ENCODE results near the gene WWOX. TPM values are rescaled to one million over a fixed set of nuclear protein-coding genes. Genes with fewer than 3 reads are reported as not detected.
A peak's percentile ranks its signal among the peaks of the same experiment; 100 is the strongest.

WWOX gene
- total and polyA plus RNA-seq, 2 donors, result 15.3 to 28.4 TPM

DNA sequence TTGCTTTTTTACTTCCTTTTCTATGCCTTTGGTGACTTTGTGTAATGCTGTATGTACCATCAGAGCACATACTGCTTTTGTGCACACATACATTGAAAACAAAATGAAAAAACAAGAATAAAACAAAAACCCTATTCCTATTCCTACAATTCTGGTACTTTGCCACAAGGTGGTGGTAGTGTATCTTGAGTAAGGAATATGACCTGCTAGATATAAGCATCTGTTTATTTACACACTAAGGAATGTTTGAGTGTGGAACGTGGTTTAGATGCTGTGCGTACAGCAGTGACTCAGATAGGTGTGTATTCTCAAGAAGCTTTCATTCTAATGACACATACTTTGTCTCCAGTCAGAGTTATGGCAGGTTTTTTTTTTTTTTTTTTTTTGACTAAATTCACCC lies 606.2 kb downstream of the WWOX start:
- no peak for DNase-seq (ENCODE audit: extremely low spot score)
- H3K4me3 ChIP-seq (ENCODE audit: low read depth, low read length), result no peak overlapping the region
- H3K27ac ChIP-seq (ENCODE audit: low read depth), result no peak overlapping the region
- H3K4me1 ChIP-seq (ENCODE audit: insufficient read depth), result no peaks in the 10 kb centered on the region
- WGBS, result 75% methylated on average over 2 of the region's 2 CpGs
- no peaks in the 10 kb centered on the region for H3K36me3 ChIP-seq (ENCODE audit: insufficient read depth)

DNA sequence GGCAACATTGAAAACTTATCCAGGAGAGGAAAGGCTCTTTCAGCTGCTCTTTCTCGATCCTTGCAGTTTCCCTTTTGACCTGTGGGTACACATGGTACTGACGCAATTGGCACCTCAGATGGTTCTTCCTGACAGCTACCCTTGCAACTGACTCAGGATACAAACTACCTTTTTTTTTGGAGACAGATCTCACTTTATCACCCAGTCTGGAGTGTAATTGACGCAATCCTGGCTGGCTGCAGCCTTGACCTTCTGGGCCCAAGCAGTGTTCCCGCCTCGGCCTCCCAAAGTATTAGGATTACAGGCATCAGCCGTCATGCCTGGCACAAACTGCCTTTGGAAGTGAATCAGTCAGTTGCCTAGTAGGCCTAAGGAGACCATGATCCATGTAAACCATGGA lies 607.2 kb downstream of the WWOX start:
- H3K36me3 ChIP-seq (ENCODE audit: insufficient read depth), result no peaks in the 10 kb centered on the region
- no peak overlapping the region for H3K4me3 ChIP-seq (ENCODE audit: low read depth, low read length)
- no peak for DNase-seq (ENCODE audit: extremely low spot score)
- H3K4me1 ChIP-seq (ENCODE audit: insufficient read depth), result no peaks in the 10 kb centered on the region
- no peak overlapping the region for H3K27ac ChIP-seq (ENCODE audit: low read depth)
- WGBS, result 87% methylated on average over 6 of the region's 6 CpGs

DNA sequence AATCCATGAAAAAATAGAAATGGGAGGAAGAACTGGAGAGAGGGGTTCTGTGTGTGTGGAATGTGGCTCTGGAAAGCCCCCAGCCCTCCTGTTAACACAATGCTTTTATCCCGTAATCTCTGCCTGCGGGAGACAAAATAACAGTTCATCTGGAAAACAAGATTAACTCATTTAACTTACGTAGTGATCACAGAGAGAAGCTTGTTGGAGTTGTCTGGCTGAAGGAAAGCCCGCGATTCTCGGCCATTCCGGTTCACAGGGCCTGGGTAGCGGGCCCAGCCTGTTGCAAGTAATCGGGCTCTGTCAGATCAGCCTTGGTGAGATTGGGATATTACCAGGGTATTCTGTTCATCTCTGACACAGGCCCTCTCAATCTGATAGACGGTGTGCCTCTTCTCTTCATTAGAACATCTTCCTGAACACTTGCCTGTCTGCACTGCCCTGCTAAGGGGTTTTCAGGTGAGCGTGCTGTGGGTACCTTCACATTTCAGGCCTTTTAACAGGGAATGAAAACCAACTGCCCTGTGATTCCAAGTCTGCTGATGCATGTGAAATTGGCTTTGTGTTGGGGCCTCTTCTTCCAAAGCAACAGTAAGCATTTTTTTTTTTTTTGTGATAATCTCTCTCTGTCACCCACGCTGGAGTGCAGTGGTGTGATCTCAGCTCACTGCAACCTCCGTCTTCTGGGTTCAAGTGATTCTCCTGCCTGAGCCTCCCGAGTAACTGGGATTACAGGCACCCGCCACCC lies 609.9 kb downstream of the WWOX start:
- DNase-seq (ENCODE audit: extremely low spot score), result no peak
- WGBS, result 95% methylated on average over 15 of the region's 15 CpGs
- Histone ChIP-seq H3K27ac (ENCODE audit: low read depth) (no peak overlapping the region), H3K4me3 (ENCODE audit: low read depth, low read length) (no peak overlapping the region), H3K36me3 (ENCODE audit: insufficient read depth) (no peaks in the 10 kb centered on the region), H3K4me1 (ENCODE audit: insufficient read depth) (no peaks in the 10 kb centered on the region)

DNA sequence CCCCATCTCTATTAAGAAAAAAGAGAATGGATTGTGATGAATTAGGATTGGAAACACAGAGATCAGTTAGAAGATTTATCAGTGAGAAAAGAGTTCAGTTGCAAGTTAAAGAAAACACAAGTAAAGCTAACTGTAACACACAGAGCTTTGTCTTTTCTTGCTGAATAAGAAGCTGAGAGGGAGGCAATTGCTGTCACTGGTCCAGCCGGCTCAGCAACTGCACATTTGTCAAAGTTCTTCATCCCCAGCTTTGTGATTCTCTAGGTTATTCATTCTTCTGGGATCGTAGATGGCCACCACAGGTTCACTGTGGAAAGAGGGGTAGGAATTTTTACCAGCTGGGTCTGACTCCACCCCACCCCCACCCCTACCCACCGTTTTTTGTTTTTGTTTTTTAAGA lies 615.7 kb downstream of the WWOX start:
- DNase-seq (ENCODE audit: extremely low spot score), result no peak
- Histone ChIP-seq H3K27ac (ENCODE audit: low read depth) (no peak overlapping the region), H3K36me3 (ENCODE audit: insufficient read depth) (no peaks in the 10 kb centered on the region), H3K4me1 (ENCODE audit: insufficient read depth) (no peaks in the 10 kb centered on the region), H3K4me3 (ENCODE audit: low read depth, low read length) (no peak overlapping the region)
- WGBS, result 68% methylated on average over 3 of the region's 3 CpGs

DNA sequence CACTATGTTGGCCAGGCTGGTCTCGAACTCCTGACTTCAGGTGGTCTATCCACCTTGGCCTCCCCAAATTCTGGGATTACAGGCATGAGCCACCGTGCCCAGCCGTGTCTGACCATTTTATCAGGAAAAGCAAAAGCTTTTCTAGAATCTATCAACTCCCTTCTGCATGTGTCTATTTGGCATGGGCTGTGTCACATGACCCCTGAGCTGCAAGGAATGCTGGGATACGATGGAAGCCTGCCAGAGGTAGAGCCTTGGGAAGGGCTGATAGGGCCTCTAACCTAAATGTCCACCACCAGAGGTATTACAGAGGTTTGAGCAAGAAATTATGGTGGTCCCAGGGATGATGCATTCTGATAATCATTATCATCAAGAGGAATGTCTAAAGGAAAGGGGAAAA lies 616.2 kb downstream of the WWOX start:
- H3K4me3 ChIP-seq (ENCODE audit: low read depth, low read length), result no peak overlapping the region
- H3K36me3 ChIP-seq (ENCODE audit: insufficient read depth), result no peaks in the 10 kb centered on the region
- no peak for DNase-seq (ENCODE audit: extremely low spot score)
- H3K27ac ChIP-seq (ENCODE audit: low read depth), result no peak overlapping the region
- no peaks in the 10 kb centered on the region for H3K4me1 ChIP-seq (ENCODE audit: insufficient read depth)
- WGBS, result 93% methylated on average over 4 of the region's 4 CpGs

DNA sequence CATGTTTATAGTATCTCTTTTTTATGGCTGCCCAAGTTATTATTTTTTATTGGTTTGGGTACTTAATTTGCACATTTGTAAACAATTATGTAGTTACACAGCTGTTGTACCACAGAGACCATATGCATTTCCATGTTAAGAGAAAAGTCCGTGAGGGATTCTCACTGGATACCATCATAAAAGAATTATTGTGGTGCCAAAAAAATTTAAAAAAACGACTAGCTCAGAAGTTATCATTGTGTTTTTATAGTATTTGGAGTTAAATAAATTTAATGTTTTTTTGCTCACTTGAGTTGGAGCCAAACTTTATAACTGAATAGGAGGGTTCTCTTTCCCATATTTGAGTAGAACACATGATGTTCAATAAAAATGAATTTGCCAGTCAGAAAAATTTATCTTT lies 618.7 kb downstream of the WWOX start:
- no peaks in the 10 kb centered on the region for H3K4me1 ChIP-seq (ENCODE audit: insufficient read depth)
- DNase-seq (ENCODE audit: extremely low spot score), result no peak
- no peak overlapping the region for H3K27ac ChIP-seq (ENCODE audit: low read depth)
- H3K4me3 ChIP-seq (ENCODE audit: low read depth, low read length), result no peak overlapping the region
- 43% methylated on average over 2 of the region's 2 CpGs for WGBS
- no peaks in the 10 kb centered on the region for H3K36me3 ChIP-seq (ENCODE audit: insufficient read depth)

DNA sequence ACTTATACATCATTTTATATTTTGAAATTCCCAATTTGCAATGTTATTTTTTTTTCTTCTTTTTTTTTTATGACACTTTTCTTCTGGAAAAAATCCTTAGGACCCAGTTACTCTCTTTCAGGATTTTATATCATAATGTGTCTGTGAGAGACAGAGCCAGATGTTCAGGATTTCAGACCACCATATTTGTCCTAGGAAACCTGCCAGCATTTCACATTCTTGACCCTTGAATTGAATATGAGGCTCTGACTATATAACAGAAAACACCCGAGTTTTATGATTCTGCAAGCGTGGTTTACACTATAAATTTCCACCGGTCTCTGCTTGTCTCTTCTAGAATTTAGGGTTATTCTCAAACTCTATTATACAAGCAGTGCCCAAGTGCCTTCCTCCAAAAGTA lies 621.0 kb downstream of the WWOX start:
- H3K4me1 ChIP-seq (ENCODE audit: insufficient read depth), result no peaks in the 10 kb centered on the region
- DNase-seq (ENCODE audit: extremely low spot score), result peak; percentile 56
- 23% methylated on average over 3 of the region's 3 CpGs for WGBS
- no peak overlapping the region for H3K4me3 ChIP-seq (ENCODE audit: low read depth, low read length)
- H3K27ac ChIP-seq (ENCODE audit: low read depth), result no peak overlapping the region
- no peaks in the 10 kb centered on the region for H3K36me3 ChIP-seq (ENCODE audit: insufficient read depth)

DNA sequence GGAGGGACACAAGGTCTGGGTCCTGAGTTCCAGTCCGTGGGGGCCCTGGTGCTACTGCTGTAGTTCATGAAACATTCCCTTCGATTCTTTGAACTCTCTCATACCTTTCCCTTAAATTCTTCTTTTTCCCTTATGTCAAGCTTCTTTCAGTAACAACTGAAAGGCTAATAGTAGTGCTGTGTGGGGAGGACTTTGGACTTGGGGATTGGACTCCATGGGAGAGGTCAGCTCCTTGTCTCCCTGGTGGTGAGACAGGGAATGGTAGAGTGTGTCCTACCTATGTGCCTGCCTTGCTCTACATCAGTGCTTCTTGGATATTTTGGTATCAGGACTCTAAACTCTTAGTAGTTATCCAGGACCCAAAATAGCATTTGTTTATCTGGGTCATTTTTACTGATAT lies 628.1 kb downstream of the WWOX start:
- WGBS, result 95% methylated on average over 2 of the region's 2 CpGs
- H3K27ac ChIP-seq (ENCODE audit: low read depth), result no peak overlapping the region
- no peak for DNase-seq (ENCODE audit: extremely low spot score)

DNA sequence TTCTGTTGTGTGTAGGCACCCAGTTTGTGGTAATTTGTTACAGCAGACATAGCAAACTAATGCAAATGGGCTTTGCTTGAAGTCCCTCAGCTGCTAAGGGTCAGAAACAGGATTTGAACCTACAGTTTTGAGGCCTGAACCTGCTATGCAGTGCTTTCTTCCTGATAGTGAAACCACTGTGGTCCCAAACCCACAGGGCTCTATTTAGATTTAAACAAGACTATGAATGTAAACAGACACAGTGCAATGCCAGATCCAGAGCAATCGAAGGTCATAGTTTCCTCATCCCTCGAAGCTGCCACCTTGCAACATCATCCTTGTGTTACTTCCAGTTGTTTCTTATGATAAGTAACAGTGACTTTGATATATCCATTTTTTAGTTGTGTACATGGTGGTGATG lies 630.2 kb downstream of the WWOX start:
- DNase-seq (ENCODE audit: extremely low spot score), result no peak
- Histone ChIP-seq H3K36me3 (ENCODE audit: insufficient read depth) (no peaks in the 10 kb centered on the region), H3K4me3 (ENCODE audit: low read depth, low read length) (no peak overlapping the region), H3K27ac (ENCODE audit: low read depth) (no peak overlapping the region), H3K4me1 (ENCODE audit: insufficient read depth) (no peaks in the 10 kb centered on the region)
- 55% methylated on average over 2 of the region's 2 CpGs for WGBS

More for the DNA sequence above, 628.1 kb downstream of the WWOX start:
- Histone ChIP-seq H3K4me1 (ENCODE audit: insufficient read depth) (no peaks in the 10 kb centered on the region), H3K36me3 (ENCODE audit: insufficient read depth) (no peaks in the 10 kb centered on the region), H3K4me3 (ENCODE audit: low read depth, low read length) (no peak overlapping the region)

DNA sequence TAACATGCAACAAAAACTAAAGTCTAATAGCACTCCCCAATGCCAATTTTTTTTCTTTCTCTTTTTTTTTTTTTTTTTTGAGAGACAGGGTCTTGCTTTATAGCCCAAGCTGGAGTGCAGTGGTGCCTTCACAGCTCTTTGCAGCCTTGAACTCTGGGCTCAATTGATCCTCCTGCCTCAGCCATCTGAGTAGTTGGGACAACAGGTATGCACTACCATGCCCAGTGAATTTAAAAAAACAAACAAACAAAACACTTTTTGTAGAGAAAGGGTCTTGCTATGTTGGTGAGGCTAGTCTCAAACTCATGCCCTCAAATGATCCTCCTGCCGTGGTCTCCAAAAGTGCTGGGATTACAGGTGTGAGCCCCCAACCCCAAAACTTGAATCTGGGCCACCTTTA lies 632.3 kb downstream of the WWOX start:
- no peaks in the 10 kb centered on the region for H3K4me1 ChIP-seq (ENCODE audit: insufficient read depth)
- no peak for DNase-seq (ENCODE audit: extremely low spot score)
- 99% methylated on average over 1 of the region's 1 CpG for WGBS
- H3K36me3 ChIP-seq (ENCODE audit: insufficient read depth), result no peaks in the 10 kb centered on the region
- H3K27ac ChIP-seq (ENCODE audit: low read depth), result no peak overlapping the region
- H3K4me3 ChIP-seq (ENCODE audit: low read depth, low read length), result no peak overlapping the region

DNA sequence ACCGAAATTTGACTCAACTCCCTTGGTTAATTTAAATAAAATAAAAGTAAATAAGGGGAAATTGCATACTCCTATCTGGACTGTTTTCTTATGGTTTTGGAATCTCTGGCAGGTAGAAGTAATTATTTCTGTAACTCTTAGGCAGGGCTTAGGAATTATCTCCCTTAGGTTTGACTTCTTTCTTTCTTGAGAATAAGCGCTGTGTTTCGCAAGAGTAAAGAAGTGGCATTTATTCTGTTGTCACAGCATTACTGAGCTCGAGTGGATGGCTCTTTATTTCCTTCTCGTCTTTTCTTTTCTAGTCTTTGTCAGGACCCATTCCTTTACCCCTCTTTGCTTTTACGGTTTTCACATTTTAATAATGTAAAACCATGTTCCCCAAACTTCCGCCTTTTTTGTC lies 633.2 kb downstream of the WWOX start:
- DNase-seq (ENCODE audit: extremely low spot score), result no peak
- H3K27ac ChIP-seq (ENCODE audit: low read depth), result no peak overlapping the region
- no peaks in the 10 kb centered on the region for H3K4me1 ChIP-seq (ENCODE audit: insufficient read depth)
- WGBS, result 95% methylated on average over 7 of the region's 7 CpGs
- no peak overlapping the region for H3K4me3 ChIP-seq (ENCODE audit: low read depth, low read length)
- H3K36me3 ChIP-seq (ENCODE audit: insufficient read depth), result no peaks in the 10 kb centered on the region

DNA sequence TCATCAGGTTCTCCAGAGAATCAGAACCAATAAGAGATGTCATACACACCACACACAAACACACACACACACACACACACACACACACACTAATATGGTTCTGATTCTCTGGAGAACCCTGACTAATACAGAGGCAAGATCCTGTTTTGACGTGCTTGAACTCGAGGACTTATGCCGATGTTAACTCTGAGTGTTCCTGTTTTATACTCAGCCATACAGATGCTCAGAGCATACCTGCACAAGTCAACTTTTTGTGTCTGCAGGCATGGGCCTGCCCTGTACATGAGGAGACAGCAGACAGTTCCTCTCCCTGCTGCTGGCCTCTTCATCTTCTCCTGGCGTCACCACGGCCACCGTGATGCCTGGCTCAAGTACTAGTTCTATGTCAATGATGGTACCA lies 635.9 kb downstream of the WWOX start:
- 84% methylated on average over 6 of the region's 6 CpGs for WGBS
- DNase-seq (ENCODE audit: extremely low spot score), result no peak

DNA sequence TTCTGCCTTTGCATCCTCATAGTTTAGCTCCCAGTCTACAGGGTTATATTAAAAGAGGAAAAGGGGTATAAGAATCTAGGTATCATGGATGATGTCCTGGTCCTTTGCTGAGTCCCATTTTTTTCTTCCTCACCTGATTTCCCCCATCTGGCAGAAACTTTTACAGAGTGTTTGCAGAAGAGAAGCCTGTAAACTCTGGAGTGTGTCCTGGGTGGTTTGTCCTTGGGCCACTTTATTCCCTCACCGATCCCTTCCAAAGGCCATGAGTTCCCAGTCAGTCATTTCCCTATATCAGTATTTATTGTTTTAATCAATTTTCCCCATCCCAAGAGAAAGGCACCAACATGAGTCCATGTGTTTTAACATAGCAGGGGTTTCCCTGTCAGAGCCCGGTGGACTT lies 638.2 kb downstream of the WWOX start:
- no peaks in the 10 kb centered on the region for H3K36me3 ChIP-seq (ENCODE audit: insufficient read depth)
- 96% methylated on average over 2 of the region's 2 CpGs for WGBS
- DNase-seq (ENCODE audit: extremely low spot score), result no peak
- H3K27ac ChIP-seq (ENCODE audit: low read depth), result no peak overlapping the region
- no peaks in the 10 kb centered on the region for H3K4me1 ChIP-seq (ENCODE audit: insufficient read depth)
- no peak overlapping the region for H3K4me3 ChIP-seq (ENCODE audit: low read depth, low read length)

More for the DNA sequence above, 635.9 kb downstream of the WWOX start:
- Histone ChIP-seq H3K4me1 (ENCODE audit: insufficient read depth) (no peaks in the 10 kb centered on the region), H3K36me3 (ENCODE audit: insufficient read depth) (no peaks in the 10 kb centered on the region), H3K4me3 (ENCODE audit: low read depth, low read length) (no peak overlapping the region), H3K27ac (ENCODE audit: low read depth) (no peak overlapping the region)

DNA sequence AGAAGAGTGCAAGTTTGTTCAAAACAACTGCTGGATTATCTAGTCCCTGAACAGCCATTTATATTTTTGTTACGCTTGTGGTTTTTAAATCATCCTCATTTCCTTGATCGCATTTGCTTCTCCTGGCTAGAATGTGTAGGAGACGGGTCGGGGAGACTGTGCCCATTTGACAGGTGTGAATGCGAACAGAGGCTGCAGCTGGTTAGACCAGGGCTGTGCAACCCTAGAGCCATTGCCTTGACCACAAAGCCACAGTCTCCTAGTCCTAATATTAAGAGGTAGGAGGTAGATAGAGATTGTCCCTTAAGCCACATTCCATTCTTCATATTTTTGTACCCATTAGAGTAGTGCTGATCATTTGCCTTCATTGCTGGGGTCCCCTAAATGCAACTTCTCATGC lies 639.1 kb downstream of the WWOX start:
- Histone ChIP-seq H3K27ac (ENCODE audit: low read depth) (no peak overlapping the region), H3K4me3 (ENCODE audit: low read depth, low read length) (no peak overlapping the region), H3K36me3 (ENCODE audit: insufficient read depth) (no peaks in the 10 kb centered on the region), H3K4me1 (ENCODE audit: insufficient read depth) (no peaks in the 10 kb centered on the region)
- WGBS, result 97% methylated on average over 5 of the region's 5 CpGs
- DNase-seq (ENCODE audit: extremely low spot score), result no peak

DNA sequence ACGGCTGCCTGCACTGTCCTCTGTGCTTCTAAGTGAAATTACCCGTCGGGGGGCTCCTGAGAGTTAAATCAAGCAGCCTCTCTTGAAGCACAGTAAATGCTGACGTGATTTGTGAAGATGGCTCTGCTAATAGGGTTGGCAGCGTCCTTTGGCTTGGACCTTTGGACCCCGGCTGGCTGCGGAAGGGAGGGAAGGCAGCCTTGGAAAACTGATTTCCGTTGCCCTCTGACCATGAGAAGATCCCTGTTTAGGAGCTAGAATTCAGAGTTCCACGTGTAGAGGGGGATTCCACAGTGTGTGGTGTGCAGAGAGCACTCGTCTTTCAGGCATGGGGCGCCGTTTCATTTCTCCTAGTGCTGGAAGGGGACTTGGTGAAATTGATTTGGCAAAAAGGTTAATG lies 640.8 kb downstream of the WWOX start:
- Histone ChIP-seq H3K4me1 (ENCODE audit: insufficient read depth) (no peaks in the 10 kb centered on the region), H3K27ac (ENCODE audit: low read depth) (no peak overlapping the region), H3K4me3 (ENCODE audit: low read depth, low read length) (no peak overlapping the region), H3K36me3 (ENCODE audit: insufficient read depth) (no peaks in the 10 kb centered on the region)
- DNase-seq (ENCODE audit: extremely low spot score), result no peak
- whole genome bisulfite sequencing, result 92% methylated on average over 12 of the region's 12 CpGs

All from urinary bladder (tissue), 4 donors.